ENCODE results near the gene SURF4.

GRCh38 chr9:133372144-133372543, 3.7 kb downstream of the SURF4 start:
- TF ChIP-seq CTCF (IDR thresholded peaks at IDR 0.05; ENCODE audit: borderline replicate concordance, extremely low read depth, low read length, poor library complexity, severe bottlenecking) (no peak), EZH2 (IDR thresholded peaks at IDR 0.05; ENCODE audit: borderline replicate concordance, low read depth, low read length, severe bottlenecking) (no peak)
